Activated CD4-positive, alpha-beta T cell treated with anti-CD3 and anti-CD28 coated beads, Interleukin-2, Interleukin-6, amounts not matched to agents 100 ng/mL and 50 ng/mL, durations not matched to agents 16 hours and 8 hours (primary cell): Measurements from ENCODE around the gene GLB1L.
A peak's percentile ranks its signal among the peaks of the same experiment; 100 is the strongest.

ENCODE experiments used
- DNase-seq: peaks from one replicate; pipeline ENCODE4 v3.0.0-alpha.2; 2020

Gene GLB1L

GRCh38 chr2:219220652-219221402 is 24.4 kb downstream of the GLB1L start:
- no peak for DNase-seq

- no peak for DNase-seq
Observed at GRCh38 chr2:219219784-219220532, 25.3 kb downstream of the GLB1L start.

- peak; percentile 93 for DNase-seq
Observed at GRCh38 chr2:219218732-219219701, 26.2 kb downstream of the GLB1L start, which contains the start of gene ABCB6. ABCB6 (minus strand) TSS chr2:219218958; CDS start chr2:219218673, 285 bp downstream.

GRCh38 chr2:219218217-219218731 is 27.0 kb downstream of the GLB1L start:
- no peak for DNase-seq

- no peak for DNase-seq
Observed at GRCh38 chr2:219216535-219216915, 28.7 kb downstream of the GLB1L start.

GRCh38 chr2:219215871-219216534 is 29.2 kb downstream of the GLB1L start:
- no peak for DNase-seq

GRCh38 chr2:219214786-219215185 is 30.5 kb downstream of the GLB1L start:
- DNase-seq = no peak

GRCh38 chr2:219214141-219214540 is 31.1 kb downstream of the GLB1L start:
- no peak for DNase-seq

GRCh38 chr2:219213486-219214071 is 31.7 kb downstream of the GLB1L start:
- DNase-seq = no peak

GRCh38 chr2:219213026-219213415 is 32.2 kb downstream of the GLB1L start:
- DNase-seq = no peak

GRCh38 chr2:219210886-219211362 is 34.3 kb downstream of the GLB1L start:
- DNase-seq = no peak

GRCh38 chr2:219210196-219210885 is 34.9 kb downstream of the GLB1L start:
- no peak for DNase-seq

- no peak for DNase-seq
Observed at GRCh38 chr2:219209236-219210195, 35.7 kb downstream of the GLB1L start.

- no peak for DNase-seq
Observed at GRCh38 chr2:219207884-219208740, 37.1 kb downstream of the GLB1L start.

GRCh38 chr2:219207134-219207883 is 37.9 kb downstream of the GLB1L start:
- DNase-seq = no peak

GRCh38 chr2:219206328-219207133 is 38.7 kb downstream of the GLB1L start, which contains the start of gene ZFAND2B:
ZFAND2B (plus strand) TSS chr2:219206782; CDS start chr2:219206988, 206 bp downstream.
- DNase-seq = peak; percentile 96

GRCh38 chr2:219205981-219206327 is 39.3 kb downstream of the GLB1L start:
- no peak for DNase-seq
